Measurements from ENCODE around the gene RMND5A.

DNA sequence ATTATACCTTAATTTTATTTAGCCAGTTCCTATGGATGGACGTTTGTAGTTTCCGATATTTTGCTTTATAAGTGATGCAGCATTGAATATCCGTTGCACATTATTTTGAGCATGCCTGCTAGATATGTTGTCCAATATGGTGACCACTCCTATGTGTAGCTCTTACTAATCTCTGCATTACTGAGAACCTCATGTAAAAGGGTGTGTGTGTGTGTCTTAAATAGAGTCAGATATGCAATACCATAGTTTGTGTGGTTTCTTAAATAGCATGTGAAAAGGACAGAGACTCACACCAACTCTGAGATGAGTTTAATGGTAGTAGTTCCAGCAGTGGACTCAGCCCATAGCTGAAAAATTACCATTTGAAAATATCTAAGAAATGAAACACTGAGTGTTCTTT is 38.3 kb downstream of the RMND5A start:
- TF ChIP-seq CTCF (IDR thresholded peaks at IDR 0.05), result no peak
- no peak for TF ChIP-seq POLR2A (IDR thresholded peaks at IDR 0.05)

Data from body of pancreas (tissue), 4 donors.